GM12878 (cell line): ENCODE measurements around the gene KDM1B. TPM values are rescaled to one million over a fixed set of nuclear protein-coding genes. Genes with fewer than 3 reads are reported as not detected.

ENCODE experiments used
- BCL11A ChIP-seq: IDR thresholded peaks from 2 replicates; pipeline ENCODE4 v1.6.1; 2011; ENCODE audit warnings: low read depth, low read length
- EED ChIP-seq: sonication (generic); IDR thresholded peaks from 2 replicates; pipeline ENCODE4 v1.6.1; 2016; ENCODE audit warnings: antibody characterized with exemption, low read depth
- ETV6 ChIP-seq, 2 experiments: fragments of 450-650 bp in 1 of 2; IDR thresholded peaks in 1 of 2; conservative IDR thresholded peaks in 1 of 2; 2 replicates each; pipeline ENCODE4 v1.6.1; 2014; ENCODE audit warnings: antibody characterized with exemption in 1 of 2, borderline replicate concordance in 1 of 2, low read depth in 1 of 2, mild to moderate bottlenecking in 1 of 2, moderate library complexity in 1 of 2
- EZH2 ChIP-seq: IDR thresholded peaks from 2 replicates; pipeline ENCODE4 v1.6.1; 2012; ENCODE audit warnings: low read depth, mild to moderate bottlenecking, control low read depth, inconsistent platforms, low read length, borderline replicate concordance; ENCODE audit not compliant: control insufficient read depth
- FOS ChIP-seq: IDR thresholded peaks from 3 replicates; pipeline ENCODE4 v1.6.1; 2011; ENCODE audit warnings: borderline replicate concordance; ENCODE audit not compliant: insufficient read length; ENCODE audit errors: extremely low read depth
- IKZF1 ChIP-seq: fragments of 450-650 bp; conservative IDR thresholded peaks from 2 replicates; pipeline ENCODE4 v1.6.1; 2017; ENCODE audit warnings: antibody characterized with exemption, mild to moderate bottlenecking
- IKZF2 ChIP-seq, 2 experiments: fragments of 450-650 bp; IDR thresholded peaks; 2 replicates each; pipeline ENCODE4 v1.6.1; 2017; ENCODE audit warnings: mild to moderate bottlenecking in 2 of 2, moderate library complexity in 2 of 2
- MTA3 ChIP-seq: IDR thresholded peaks from 2 replicates; pipeline ENCODE4 v1.6.1; 2012; ENCODE audit warnings: low read length, inconsistent platforms, borderline replicate concordance
- MXI1 ChIP-seq: fragments of 150-350 bp; IDR thresholded peaks from 2 replicates; pipeline ENCODE4 v1.6.1; 2011; ENCODE audit warnings: low read depth, mild to moderate bottlenecking, inconsistent platforms, low read length, improper control_type of control experiment
- POLR2A ChIP-seq: IDR thresholded peaks from 2 replicates; pipeline ENCODE4 v1.6.1; 2011; ENCODE audit warnings: low read depth, mild to moderate bottlenecking, low read length
- POLR2AphosphoS2 ChIP-seq: IDR thresholded peaks from 2 replicates; pipeline ENCODE4 v1.6.1; 2011; ENCODE audit warnings: low read depth, mild to moderate bottlenecking, low read length, improper control_type of control experiment, moderate library complexity
- RAD21 ChIP-seq: IDR thresholded peaks from 2 replicates; pipeline ENCODE4 v1.6.1; 2011; ENCODE audit warnings: mild to moderate bottlenecking, low read depth, low read length, moderate library complexity; ENCODE audit not compliant: insufficient read depth
- RB1 ChIP-seq: fragments of 450-650 bp; formaldehyde crosslinking; IDR thresholded peaks from 2 replicates; pipeline ENCODE4 v1.6.1; 2017; ENCODE audit warnings: mild to moderate bottlenecking, borderline replicate concordance
- RFX5 ChIP-seq: IDR thresholded peaks from 2 replicates; pipeline ENCODE4 v1.6.1; 2011; ENCODE audit warnings: low read depth, low read length, improper control_type of control experiment
- SIN3A ChIP-seq: IDR thresholded peaks from 2 replicates; pipeline ENCODE4 v1.6.1; 2012; ENCODE audit warnings: low read depth, low read length, improper control_type of control experiment
- SREBF2 ChIP-seq: IDR thresholded peaks from 2 replicates; pipeline ENCODE4 v1.6.1; 2012; ENCODE audit warnings: mild to moderate bottlenecking, low read length
- TCF3 ChIP-seq: IDR thresholded peaks from 2 replicates; pipeline ENCODE4 v1.6.1; 2012; ENCODE audit warnings: low read depth, mild to moderate bottlenecking, low read length, borderline replicate concordance; ENCODE audit not compliant: insufficient read depth
- ZBTB40 ChIP-seq: fragments of 450-650 bp; IDR thresholded peaks from 2 replicates; pipeline ENCODE4 v1.6.1; 2016; ENCODE audit warnings: mild to moderate bottlenecking, moderate library complexity, borderline replicate concordance
- ZNF217 ChIP-seq: fragments of 450-650 bp; IDR thresholded peaks from 2 replicates; pipeline ENCODE4 v1.6.1; 2017; ENCODE audit warnings: antibody characterized with exemption, mild to moderate bottlenecking
- ZSCAN29 ChIP-seq: fragments of 450-650 bp; IDR thresholded peaks from 2 replicates; pipeline ENCODE4 v1.6.1; 2017; ENCODE audit warnings: mild to moderate bottlenecking, moderate library complexity
- polyA plus RNA-seq, 11 experiments: library from polyadenylated mRNA; depleted of rRNA in 4 of 11; unstranded in 6 of 11; stranded (reverse) in 5 of 11; fragments of >200 nt; fragmentation: Nextera tagmentation in 4 of 11; fragmentation: Illumina TruSeq in 1 of 11; extraction: Ambion mirVana in 4 of 11; extraction: Trizol in 1 of 11; gene quantifications; 1 replicate in 1 of 11; 2 replicates in 10 of 11; pipeline versions ENCODE4 v1.2.1 to v1.2.3, GENCODE V29; 2011 to 2016; ENCODE audit warnings: inconsistent platforms in 2 of 11, missing spikeins in 2 of 11, low read depth in 1 of 11
- total RNA-seq, 4 experiments: library from RNA; depleted of rRNA in 3 of 4; stranded (reverse); fragments of >200 nt in 3 of 4; fragmentation: Illumina TruSeq in 1 of 4; extraction: Trizol in 1 of 4; gene quantifications; 2 replicates each; pipeline versions ENCODE4 v1.2.1 to v1.2.3, GENCODE V29; 2013 to 2021
- TF ChIP-seq, protein P1 (sequence below): IDR thresholded peaks from 2 replicates; pipeline ENCODE4 v1.6.1; 2012; ENCODE audit warnings: low read depth, low read length, improper control_type of control experiment
- TF ChIP-seq, protein P2 (sequence below): IDR thresholded peaks from 2 replicates; pipeline ENCODE4 v1.6.1; 2011; ENCODE audit warnings: borderline replicate concordance, low read depth, mild to moderate bottlenecking, moderate library complexity, mixed read lengths, low read length; ENCODE audit not compliant: insufficient read depth; ENCODE audit errors: extremely low read length
- TF ChIP-seq, protein P3 (sequence below): IDR thresholded peaks from 2 replicates; pipeline ENCODE4 v1.6.1; 2012; ENCODE audit warnings: low read depth, low read length, improper control_type of control experiment

KDM1B gene
- total and polyA plus RNA-seq, 10 of the 15 experiments (the other 5 are each of a cell fraction or from before 2014, with no cell fraction given), result 1.7 to 22.5 (median 13.9) TPM

DNA sequence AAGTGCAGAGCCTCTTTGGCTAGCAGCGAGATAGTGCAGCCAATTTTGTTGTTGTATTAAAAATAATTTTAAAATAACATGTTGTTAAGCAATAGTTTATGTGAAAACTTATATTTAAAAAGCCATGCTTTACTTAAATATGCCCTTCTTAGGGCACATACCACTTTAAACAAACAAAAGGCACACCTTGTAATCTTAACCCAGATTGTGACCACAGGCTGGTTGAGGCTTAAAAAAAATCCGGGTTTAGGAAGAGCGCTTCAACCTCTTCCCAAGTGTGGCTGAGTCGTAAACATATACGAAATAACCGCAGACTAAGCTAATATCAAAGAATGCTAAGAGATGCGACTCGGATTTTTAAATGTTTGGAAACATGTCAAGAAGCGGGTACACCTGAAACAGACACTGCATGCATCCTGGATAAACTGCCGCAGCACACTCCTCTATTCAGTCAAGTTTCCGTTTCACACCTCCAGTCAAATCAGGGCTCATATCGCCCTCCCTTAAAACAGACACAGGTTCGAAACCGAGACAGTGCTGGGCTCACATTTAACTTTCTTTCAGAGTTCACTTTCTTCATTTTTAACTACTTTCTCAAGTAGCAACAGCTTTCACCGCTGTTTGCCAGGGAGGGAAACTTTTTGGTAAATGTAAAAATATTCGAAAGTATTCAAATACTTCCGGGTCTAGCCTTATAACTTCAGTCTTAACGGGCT is 107.6 kb downstream of the KDM1B start (continued):
- TF ChIP-seq EZH2, result no peak
- TF ChIP-seq IKZF2 (IDR thresholded peaks at IDR 0.05), result peak; percentile 71 to 76
- peak; percentile 79 for TF ChIP-seq ZSCAN29
- TF ChIP-seq, protein P1, sequence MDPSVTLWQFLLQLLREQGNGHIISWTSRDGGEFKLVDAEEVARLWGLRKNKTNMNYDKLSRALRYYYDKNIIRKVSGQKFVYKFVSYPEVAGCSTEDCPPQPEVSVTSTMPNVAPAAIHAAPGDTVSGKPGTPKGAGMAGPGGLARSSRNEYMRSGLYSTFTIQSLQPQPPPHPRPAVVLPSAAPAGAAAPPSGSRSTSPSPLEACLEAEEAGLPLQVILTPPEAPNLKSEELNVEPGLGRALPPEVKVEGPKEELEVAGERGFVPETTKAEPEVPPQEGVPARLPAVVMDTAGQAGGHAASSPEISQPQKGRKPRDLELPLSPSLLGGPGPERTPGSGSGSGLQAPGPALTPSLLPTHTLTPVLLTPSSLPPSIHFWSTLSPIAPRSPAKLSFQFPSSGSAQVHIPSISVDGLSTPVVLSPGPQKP, result no peak
- TF ChIP-seq TCF3, result no peak
- TF ChIP-seq BCL11A, result no peak
- no peak for TF ChIP-seq POLR2AphosphoS2
- no peak for TF ChIP-seq RFX5
- TF ChIP-seq, protein P2, sequence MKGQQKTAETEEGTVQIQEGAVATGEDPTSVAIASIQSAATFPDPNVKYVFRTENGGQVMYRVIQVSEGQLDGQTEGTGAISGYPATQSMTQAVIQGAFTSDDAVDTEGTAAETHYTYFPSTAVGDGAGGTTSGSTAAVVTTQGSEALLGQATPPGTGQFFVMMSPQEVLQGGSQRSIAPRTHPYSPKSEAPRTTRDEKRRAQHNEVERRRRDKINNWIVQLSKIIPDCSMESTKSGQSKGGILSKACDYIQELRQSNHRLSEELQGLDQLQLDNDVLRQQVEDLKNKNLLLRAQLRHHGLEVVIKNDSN, result no peak
- no peak; the same call in 1 of the 2 replicates for TF ChIP-seq IKZF1
- peak; percentile 79 for TF ChIP-seq MXI1
- peak; percentile 68; the same call in 1 of the 2 replicates for TF ChIP-seq ZNF217
- TF ChIP-seq SIN3A, result no peak
- peak; percentile 71 for TF ChIP-seq EED
- TF ChIP-seq, protein P3, sequence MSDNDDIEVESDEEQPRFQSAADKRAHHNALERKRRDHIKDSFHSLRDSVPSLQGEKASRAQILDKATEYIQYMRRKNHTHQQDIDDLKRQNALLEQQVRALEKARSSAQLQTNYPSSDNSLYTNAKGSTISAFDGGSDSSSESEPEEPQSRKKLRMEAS, result no peak
- peak in 1 of 2 experiments; percentile 45; a peak in 1 of 4 replicates for TF ChIP-seq ETV6 (conservative IDR thresholded peaks at IDR 0.05 in 1 of 2, IDR thresholded peaks at IDR 0.05 in 1 of 2; ENCODE audit: borderline replicate concordance in 1 of 2, low read depth in 1 of 2)
- no peak for TF ChIP-seq RB1
- TF ChIP-seq SREBF2, result no peak
- TF ChIP-seq MTA3, result no peak; the same call in 1 of the 2 replicates
- TF ChIP-seq FOS, result no peak
- peak; percentile 57; the same call in 1 of the 2 replicates for TF ChIP-seq ZBTB40
- peak; percentile 47; the same call in 1 of the 2 replicates for TF ChIP-seq POLR2A
- TF ChIP-seq RAD21, result no peak
